SK-N-SH (cell line): ENCODE results near the gene TDRD9. TPM values are rescaled to one million over a fixed set of nuclear protein-coding genes. Genes with fewer than 3 reads are reported as not detected.

Source experiments
- CTCF ChIA-PET: fragments of 300-600, 350-600 bp; formaldehyde crosslinking; extraction: SDS; loops from one replicate; lab custom pipeline; 2021; lab: Yijun Ruan, JAX
- POLR2A ChIA-PET: fragments of 350-600 bp; sonication (Branson Sonifier 250); formaldehyde crosslinking; extraction: SDS; loops from one replicate; lab custom pipeline; 2020; ENCODE audit warnings: antibody characterized with exemption, inconsistent platforms; lab: Yijun Ruan, JAX
- DNase-seq: peaks from one replicate; pipeline ENCODE4 v3.0.0; 2012
- H2AFZ ChIP-seq: fragments of 200-600 bp; sonication (generic); 2 replicates; pipeline ENCODE4 v1.8.1; 2016; ENCODE audit warnings: antibody characterized with exemption, mild to moderate bottlenecking, low read depth
- H3F3A ChIP-seq: fragments of 200-600 bp; sonication (generic); replicated peaks from 2 replicates; pipeline ENCODE3; 2016; ENCODE audit warnings: antibody characterized with exemption, mild to moderate bottlenecking; ENCODE audit not compliant: insufficient read depth
- H3K27ac ChIP-seq, 2 experiments: fragments of 200-500 bp in 1 of 2; fragments of 200-600 bp in 1 of 2; sonication (Bioruptor generic) in 1 of 2; sonication (generic), shearing (Covaris generic) in 1 of 2; 2 replicates each; pipeline versions ENCODE4 v1.5.1 to v1.6.1; 2014 to 2016; ENCODE audit warnings: low read depth in 2 of 2, inconsistent platforms in 1 of 2, low read length in 1 of 2, mild to moderate bottlenecking in 1 of 2, mixed read lengths in 1 of 2
- H3K27me3 ChIP-seq: fragments of 200-600 bp; sonication (generic), shearing (Covaris generic); 2 replicates; pipeline ENCODE4 v1.6.1; 2016; ENCODE audit warnings: mixed run types; ENCODE audit not compliant: insufficient read depth
- H3K36me3 ChIP-seq, 2 experiments: fragments of 200-500 bp in 1 of 2; fragments of 200-600 bp in 1 of 2; sonication (Bioruptor generic) in 1 of 2; sonication (generic) in 1 of 2; replicated peaks in 1 of 2; 2 replicates each; pipeline versions ENCODE3 to v1.5.1; 2014 to 2016; ENCODE audit warnings: low read length in 1 of 2, mild to moderate bottlenecking in 1 of 2; ENCODE audit not compliant: insufficient read depth in 2 of 2, control insufficient read depth in 1 of 2
- H3K4me1 ChIP-seq, 2 experiments: fragments of 200-500 bp in 1 of 2; fragments of 200-600 bp in 1 of 2; sonication (Bioruptor generic) in 1 of 2; sonication (generic), shearing (Covaris generic) in 1 of 2; 2 replicates each; pipeline versions ENCODE4 v1.5.1 to v1.6.1; 2014 to 2016; ENCODE audit warnings: low read depth in 1 of 2, low read length in 1 of 2, mixed run types in 1 of 2; ENCODE audit not compliant: insufficient read depth in 2 of 2, control insufficient read depth in 1 of 2
- H3K4me2 ChIP-seq: fragments of 200-600 bp; sonication (generic), shearing (Covaris generic); 2 replicates; pipeline ENCODE4 v1.6.1; 2017; ENCODE audit warnings: mixed run types
- H3K4me3 ChIP-seq, 2 experiments: fragments of 200-500 bp in 1 of 2; fragments of 200-600 bp in 1 of 2; sonication (Bioruptor generic) in 1 of 2; sonication (generic), shearing (Covaris generic) in 1 of 2; 2 replicates each; pipeline versions ENCODE4 v1.5.1 to v1.8.1; 2014 to 2016; ENCODE audit warnings: low read depth in 2 of 2, inconsistent platforms in 1 of 2, low read length in 1 of 2, mild to moderate bottlenecking in 1 of 2, mixed read lengths in 1 of 2, moderate library complexity in 1 of 2
- H3K79me2 ChIP-seq: fragments of 200-600 bp; sonication (generic); 2 replicates; pipeline ENCODE4 v1.8.1; 2017; ENCODE audit warnings: mild to moderate bottlenecking; ENCODE audit not compliant: insufficient read depth
- H3K9ac ChIP-seq: fragments of 200-600 bp; sonication (generic); 2 replicates; pipeline ENCODE4 v1.6.1; 2017; ENCODE audit warnings: mixed run types
- H3K9me2 ChIP-seq: fragments of 200-600 bp; sonication (generic); 2 replicates; pipeline ENCODE4 v1.6.1; 2017; ENCODE audit warnings: mixed run types
- H3K9me3 ChIP-seq: fragments of 200-600 bp; sonication (generic); 2 replicates; pipeline ENCODE4 v1.6.1; 2017; ENCODE audit warnings: mixed run types, mild to moderate bottlenecking, moderate library complexity
- H4K20me1 ChIP-seq: fragments of 200-600 bp; sonication (generic); 2 replicates; pipeline ENCODE4 v1.6.1; 2017; ENCODE audit warnings: mild to moderate bottlenecking, mixed run types; ENCODE audit not compliant: insufficient read depth
- ELF1 ChIP-seq: IDR thresholded peaks from 2 replicates; pipeline ENCODE4 v1.4.0; 2012
- FOXM1 ChIP-seq: IDR thresholded peaks from 2 replicates; pipeline ENCODE4 v1.4.0; 2012; ENCODE audit warnings: low read depth, mild to moderate bottlenecking
- MXI1 ChIP-seq: IDR thresholded peaks from 2 replicates; pipeline ENCODE4 v1.6.1; 2012; ENCODE audit warnings: mild to moderate bottlenecking, low read depth, low read length, improper control_type of control experiment
- NRF1 ChIP-seq: IDR thresholded peaks from 2 replicates; pipeline ENCODE4 v1.6.1; 2012; ENCODE audit warnings: low read depth, mild to moderate bottlenecking, low read length
- RAD21 ChIP-seq: IDR thresholded peaks from 2 replicates; pipeline ENCODE4 v1.6.1; 2012; ENCODE audit warnings: mild to moderate bottlenecking, low read length
- TCF12 ChIP-seq: IDR thresholded peaks from 2 replicates; pipeline ENCODE4 v1.4.0; 2012
- TEAD4 ChIP-seq: IDR thresholded peaks from 2 replicates; pipeline ENCODE4 v1.4.0; 2012; ENCODE audit warnings: mild to moderate bottlenecking, borderline replicate concordance; ENCODE audit not compliant: insufficient read depth
- WGBS: methylation state at CpG from one replicate; pipeline ENCODE4 v1.1.6; 2017; ENCODE audit warnings: low lambda C conversion rate; 5-methylcytosine and 5-hydroxymethylcytosine counted together
- polyA plus RNA-seq, 3 experiments: library from polyadenylated mRNA; depleted of rRNA; stranded (reverse); fragments of >200 nt; gene quantifications; 2 replicates each; pipeline ENCODE4 v1.2.3, GENCODE V29; 2012
- TF ChIP-seq, protein P1 (sequence below): IDR thresholded peaks from 2 replicates; pipeline ENCODE4 v1.6.1; 2012; ENCODE audit warnings: mild to moderate bottlenecking, low read depth, low read length, moderate library complexity
- TF ChIP-seq, protein P2 (sequence below): fragments of 150-350 bp; IDR thresholded peaks from 2 replicates; pipeline ENCODE4 v1.6.1; 2017; ENCODE audit warnings: antibody characterized with exemption, low read length, low read depth, borderline replicate concordance
- TF ChIP-seq, protein P3 (sequence below): fragments of 200-600 bp; sonication (generic); IDR thresholded peaks from 2 replicates; pipeline ENCODE4 v1.6.1; 2017; ENCODE audit warnings: antibody characterized with exemption, mild to moderate bottlenecking, moderate library complexity
- TF ChIP-seq, protein P4 (sequence below): IDR thresholded peaks from 2 replicates; pipeline ENCODE4 v1.4.0; 2012; ENCODE audit warnings: low read depth, borderline replicate concordance
- TF ChIP-seq, protein P5 (sequence below): IDR thresholded peaks from 2 replicates; pipeline ENCODE4; 2012

The TDRD9 gene
- polyA plus RNA-seq, 1 of the 3 experiments (the other 2 are of a cell fraction), result not detected

DNA sequence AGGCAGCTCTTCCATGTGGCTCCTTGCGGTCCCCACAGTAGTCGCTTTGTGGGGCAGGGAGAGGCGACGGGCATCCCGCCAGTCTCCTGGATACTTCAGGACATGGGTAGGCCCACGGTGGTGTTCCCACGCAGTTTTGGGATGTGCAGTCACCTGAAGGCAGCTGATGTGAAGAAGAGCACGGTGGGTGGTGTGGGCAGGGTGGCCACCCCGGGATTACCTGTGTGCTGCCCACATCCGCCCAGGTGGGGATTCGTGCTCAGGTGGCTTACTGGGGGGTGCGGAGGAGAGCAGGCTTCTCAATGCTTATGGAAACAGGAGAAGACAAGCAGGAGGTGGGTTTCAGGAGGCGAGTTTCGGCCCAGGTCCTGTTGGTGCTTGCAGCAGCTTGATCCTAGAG is 28.4 kb upstream of the TDRD9 start:
- no peak overlapping the region for H2AFZ ChIP-seq
- CTCF ChIA-PET, result interaction anchor here (1.1 to 3.6 kb wide), 12 partner anchors 11 to 103 kb away, joined by 3 to 18 read pairs (median 6); no protein-coding TSS in a partner anchor

DNA sequence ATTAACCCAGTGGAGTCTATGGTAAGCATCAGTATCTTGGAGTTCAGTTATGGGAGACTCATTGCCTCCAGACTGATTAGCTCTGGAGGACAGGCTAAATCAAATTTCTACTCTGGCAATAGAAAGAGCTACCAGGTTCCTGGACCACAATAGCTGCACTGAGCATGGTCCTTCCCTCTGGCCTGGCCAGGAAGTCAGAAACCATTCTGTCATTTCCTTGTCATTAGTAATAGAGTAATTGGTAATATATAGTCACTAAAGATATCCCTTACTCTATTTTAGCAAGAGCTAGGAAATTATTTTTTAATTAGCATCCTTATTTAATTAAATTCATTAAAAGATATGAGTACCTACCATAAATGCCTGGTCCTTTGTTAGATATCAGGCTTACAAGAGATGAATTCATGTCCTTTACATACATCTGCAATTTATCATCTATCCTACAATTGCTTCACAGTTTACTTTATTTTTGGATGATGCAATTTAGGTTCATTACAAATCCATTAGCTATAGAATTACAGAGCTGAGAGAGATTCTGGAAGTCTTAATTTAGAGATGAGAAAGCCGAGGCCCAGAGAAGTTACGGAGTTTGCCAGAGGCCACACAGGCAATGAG is 23.7 kb upstream of the TDRD9 start:
- DNase-seq, result peak; percentile 80
- TF ChIP-seq RAD21 (no peak; the same call in 1 of the 2 replicates), TCF12 (peak; percentile 36; the same call in 1 of the 2 replicates), MXI1 (peak; percentile 31; the same call in 1 of the 2 replicates), FOXM1 (no peak)
- TF ChIP-seq, protein P1, sequence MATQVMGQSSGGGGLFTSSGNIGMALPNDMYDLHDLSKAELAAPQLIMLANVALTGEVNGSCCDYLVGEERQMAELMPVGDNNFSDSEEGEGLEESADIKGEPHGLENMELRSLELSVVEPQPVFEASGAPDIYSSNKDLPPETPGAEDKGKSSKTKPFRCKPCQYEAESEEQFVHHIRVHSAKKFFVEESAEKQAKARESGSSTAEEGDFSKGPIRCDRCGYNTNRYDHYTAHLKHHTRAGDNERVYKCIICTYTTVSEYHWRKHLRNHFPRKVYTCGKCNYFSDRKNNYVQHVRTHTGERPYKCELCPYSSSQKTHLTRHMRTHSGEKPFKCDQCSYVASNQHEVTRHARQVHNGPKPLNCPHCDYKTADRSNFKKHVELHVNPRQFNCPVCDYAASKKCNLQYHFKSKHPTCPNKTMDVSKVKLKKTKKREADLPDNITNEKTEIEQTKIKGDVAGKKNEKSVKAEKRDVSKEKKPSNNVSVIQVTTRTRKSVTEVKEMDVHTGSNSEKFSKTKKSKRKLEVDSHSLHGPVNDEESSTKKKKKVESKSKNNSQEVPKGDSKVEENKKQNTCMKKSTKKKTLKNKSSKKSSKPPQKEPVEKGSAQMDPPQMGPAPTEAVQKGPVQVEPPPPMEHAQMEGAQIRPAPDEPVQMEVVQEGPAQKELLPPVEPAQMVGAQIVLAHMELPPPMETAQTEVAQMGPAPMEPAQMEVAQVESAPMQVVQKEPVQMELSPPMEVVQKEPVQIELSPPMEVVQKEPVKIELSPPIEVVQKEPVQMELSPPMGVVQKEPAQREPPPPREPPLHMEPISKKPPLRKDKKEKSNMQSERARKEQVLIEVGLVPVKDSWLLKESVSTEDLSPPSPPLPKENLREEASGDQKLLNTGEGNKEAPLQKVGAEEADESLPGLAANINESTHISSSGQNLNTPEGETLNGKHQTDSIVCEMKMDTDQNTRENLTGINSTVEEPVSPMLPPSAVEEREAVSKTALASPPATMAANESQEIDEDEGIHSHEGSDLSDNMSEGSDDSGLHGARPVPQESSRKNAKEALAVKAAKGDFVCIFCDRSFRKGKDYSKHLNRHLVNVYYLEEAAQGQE, result no peak
- TF ChIP-seq, protein P2, sequence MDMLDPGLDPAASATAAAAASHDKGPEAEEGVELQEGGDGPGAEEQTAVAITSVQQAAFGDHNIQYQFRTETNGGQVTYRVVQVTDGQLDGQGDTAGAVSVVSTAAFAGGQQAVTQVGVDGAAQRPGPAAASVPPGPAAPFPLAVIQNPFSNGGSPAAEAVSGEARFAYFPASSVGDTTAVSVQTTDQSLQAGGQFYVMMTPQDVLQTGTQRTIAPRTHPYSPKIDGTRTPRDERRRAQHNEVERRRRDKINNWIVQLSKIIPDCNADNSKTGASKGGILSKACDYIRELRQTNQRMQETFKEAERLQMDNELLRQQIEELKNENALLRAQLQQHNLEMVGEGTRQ, result no peak
- TF ChIP-seq, protein P3, sequence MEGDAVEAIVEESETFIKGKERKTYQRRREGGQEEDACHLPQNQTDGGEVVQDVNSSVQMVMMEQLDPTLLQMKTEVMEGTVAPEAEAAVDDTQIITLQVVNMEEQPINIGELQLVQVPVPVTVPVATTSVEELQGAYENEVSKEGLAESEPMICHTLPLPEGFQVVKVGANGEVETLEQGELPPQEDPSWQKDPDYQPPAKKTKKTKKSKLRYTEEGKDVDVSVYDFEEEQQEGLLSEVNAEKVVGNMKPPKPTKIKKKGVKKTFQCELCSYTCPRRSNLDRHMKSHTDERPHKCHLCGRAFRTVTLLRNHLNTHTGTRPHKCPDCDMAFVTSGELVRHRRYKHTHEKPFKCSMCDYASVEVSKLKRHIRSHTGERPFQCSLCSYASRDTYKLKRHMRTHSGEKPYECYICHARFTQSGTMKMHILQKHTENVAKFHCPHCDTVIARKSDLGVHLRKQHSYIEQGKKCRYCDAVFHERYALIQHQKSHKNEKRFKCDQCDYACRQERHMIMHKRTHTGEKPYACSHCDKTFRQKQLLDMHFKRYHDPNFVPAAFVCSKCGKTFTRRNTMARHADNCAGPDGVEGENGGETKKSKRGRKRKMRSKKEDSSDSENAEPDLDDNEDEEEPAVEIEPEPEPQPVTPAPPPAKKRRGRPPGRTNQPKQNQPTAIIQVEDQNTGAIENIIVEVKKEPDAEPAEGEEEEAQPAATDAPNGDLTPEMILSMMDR, result no peak
- TF ChIP-seq, protein P4, sequence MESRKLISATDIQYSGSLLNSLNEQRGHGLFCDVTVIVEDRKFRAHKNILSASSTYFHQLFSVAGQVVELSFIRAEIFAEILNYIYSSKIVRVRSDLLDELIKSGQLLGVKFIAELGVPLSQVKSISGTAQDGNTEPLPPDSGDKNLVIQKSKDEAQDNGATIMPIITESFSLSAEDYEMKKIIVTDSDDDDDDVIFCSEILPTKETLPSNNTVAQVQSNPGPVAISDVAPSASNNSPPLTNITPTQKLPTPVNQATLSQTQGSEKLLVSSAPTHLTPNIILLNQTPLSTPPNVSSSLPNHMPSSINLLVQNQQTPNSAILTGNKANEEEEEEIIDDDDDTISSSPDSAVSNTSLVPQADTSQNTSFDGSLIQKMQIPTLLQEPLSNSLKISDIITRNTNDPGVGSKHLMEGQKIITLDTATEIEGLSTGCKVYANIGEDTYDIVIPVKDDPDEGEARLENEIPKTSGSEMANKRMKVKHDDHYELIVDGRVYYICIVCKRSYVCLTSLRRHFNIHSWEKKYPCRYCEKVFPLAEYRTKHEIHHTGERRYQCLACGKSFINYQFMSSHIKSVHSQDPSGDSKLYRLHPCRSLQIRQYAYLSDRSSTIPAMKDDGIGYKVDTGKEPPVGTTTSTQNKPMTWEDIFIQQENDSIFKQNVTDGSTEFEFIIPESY, result no peak
- TF ChIP-seq, protein P5, sequence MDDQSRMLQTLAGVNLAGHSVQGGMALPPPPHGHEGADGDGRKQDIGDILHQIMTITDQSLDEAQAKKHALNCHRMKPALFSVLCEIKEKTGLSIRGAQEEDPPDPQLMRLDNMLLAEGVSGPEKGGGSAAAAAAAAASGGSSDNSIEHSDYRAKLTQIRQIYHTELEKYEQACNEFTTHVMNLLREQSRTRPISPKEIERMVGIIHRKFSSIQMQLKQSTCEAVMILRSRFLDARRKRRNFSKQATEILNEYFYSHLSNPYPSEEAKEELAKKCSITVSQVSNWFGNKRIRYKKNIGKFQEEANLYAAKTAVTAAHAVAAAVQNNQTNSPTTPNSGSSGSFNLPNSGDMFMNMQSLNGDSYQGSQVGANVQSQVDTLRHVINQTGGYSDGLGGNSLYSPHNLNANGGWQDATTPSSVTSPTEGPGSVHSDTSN, result no peak

More for the DNA sequence above, 28.4 kb upstream of the TDRD9 start:
- Histone ChIP-seq H3K9me2 (no peaks in the 10 kb centered on the region), H3K27ac (no peak overlapping the region), H3K4me3 (no peak overlapping the region), H3K4me1 (peaks cover 0 to 5% of the 10 kb centered on the region in 2 experiments; a peak in 1 of 4 replicates), H3K9ac (no peak overlapping the region), H3F3A (peaks cover 3% of the 10 kb centered on the region), H4K20me1 (no peaks in the 10 kb centered on the region), H3K36me3 (no peaks in the 10 kb centered on the region), H3K27me3 (no peaks in the 10 kb centered on the region), H3K4me2 (no peak overlapping the region), H3K9me3 (no peaks in the 10 kb centered on the region), H3K79me2 (no peaks in the 10 kb centered on the region)
- 82% methylated on average over 6 of the region's 14 CpGs for WGBS
- peak; percentile 21 for DNase-seq
- POLR2A ChIA-PET, result no interaction called here
- TF ChIP-seq ELF1 (no peak), NRF1 (no peak), TEAD4 (no peak)
- TF ChIP-seq, protein P3, result no peak

More for the DNA sequence above, 23.7 kb upstream of the TDRD9 start:
- H3F3A ChIP-seq, result peaks cover 3% of the 10 kb centered on the region
- no peak overlapping the region for H3K4me3 ChIP-seq
- 0 out of 2 replicates have a peak overlapping the region, but pooled peaks have one; percentile 30 for H2AFZ ChIP-seq
- no peaks in the 10 kb centered on the region for H3K36me3 ChIP-seq
- no peak overlapping the region for H3K9ac ChIP-seq
- no peaks in the 10 kb centered on the region for H4K20me1 ChIP-seq
- no peaks in the 10 kb centered on the region for H3K79me2 ChIP-seq
- H3K9me2 ChIP-seq, result no peaks in the 10 kb centered on the region
- no peak overlapping the region for H3K4me2 ChIP-seq
- ChIA-PET POLR2A (interaction anchor here (0.7 to 1.3 kb wide), 3 partner anchors 24 to 88 kb away, joined by 3 to 4 read pairs (median 3); no protein-coding TSS in a partner anchor), CTCF (interaction anchor here (1.0 to 3.1 kb wide), 8 partner anchors 18 to 97 kb away, joined by 3 to 19 read pairs (median 6); no protein-coding TSS in a partner anchor)
- no peaks in the 10 kb centered on the region for H3K9me3 ChIP-seq
- H3K27ac ChIP-seq, result peak overlapping the region in 1 of 2 experiments; percentile 64; a peak in 2 of 4 replicates
- H3K27me3 ChIP-seq, result no peaks in the 10 kb centered on the region
- H3K4me1 ChIP-seq, result peaks cover 0 to 17% of the 10 kb centered on the region in 2 experiments; a peak in 1 of 4 replicates
- 62% methylated on average over 2 of the region's 2 CpGs for WGBS
